ENCODE results near the gene TFRC.
"Not testable (repeated sequence)": the region's sequence is repeated elsewhere in the genome, so short reads cannot be mapped to it uniquely, and the experiment has no call there.

The TFRC gene

DNA sequence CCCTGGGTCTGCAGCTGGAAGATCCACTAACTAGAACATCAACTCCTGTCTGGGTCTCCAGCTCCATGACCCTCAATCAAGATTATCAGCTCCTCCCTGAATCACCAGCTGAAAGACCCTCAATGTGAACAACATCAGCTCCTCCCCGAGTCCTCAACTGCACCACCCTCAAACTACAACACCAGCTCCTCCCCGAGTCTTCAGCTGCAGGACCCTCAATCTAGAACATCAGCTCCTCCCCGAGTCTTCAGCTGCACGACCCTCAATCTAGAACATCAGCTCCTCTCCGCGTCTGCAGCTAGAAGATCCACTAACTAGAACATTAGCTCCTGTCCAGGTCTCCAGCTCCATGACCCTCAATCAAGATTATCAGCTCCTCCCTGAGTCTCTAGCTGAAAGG lies 79.2 kb downstream of the TFRC start:
- not testable (repeated sequence) for DNase-seq

GRCh38 chr3:196001240-196001639 lies 80.7 kb downstream of the TFRC start:
- DNase-seq = not testable (repeated sequence)

- DNase-seq = not testable (repeated sequence)
Observed at GRCh38 chr3:196000360-196000950, 81.4 kb downstream of the TFRC start.

- no peak for DNase-seq
Observed at GRCh38 chr3:195999896-196000295, 82.0 kb downstream of the TFRC start.

Data from NCI-H1092 (cell line).